COR-L47 (cell line): ENCODE measurements around the gene WRNIP1.
"Not testable (repeated sequence)": the region's sequence is repeated elsewhere in the genome, so short reads cannot be mapped to it uniquely, and the experiment has no call there.

Source experiments
- DNase-seq: peaks from one replicate; lab custom pipeline; 2025; lab: John Stamatoyannopoulos, UW

WRNIP1 gene

GRCh38 chr6:2741756-2742155, 23.4 kb upstream of the WRNIP1 start:
- DNase-seq = no peak

GRCh38 chr6:2743280-2744208, 21.6 kb upstream of the WRNIP1 start:
- no peak for DNase-seq

- DNase-seq = peak; percentile 27
Measured at GRCh38 chr6:2744209-2744771, 20.9 kb upstream of the WRNIP1 start.

- DNase-seq = no peak
Measured at GRCh38 chr6:2744778-2745177, 20.4 kb upstream of the WRNIP1 start.

- no peak for DNase-seq
Measured at GRCh38 chr6:2745246-2745645, 19.9 kb upstream of the WRNIP1 start.

- DNase-seq = no peak
Measured at GRCh38 chr6:2746557-2747061, 18.6 kb upstream of the WRNIP1 start.

- peak; percentile 56 for DNase-seq
Measured at GRCh38 chr6:2748183-2748582, 17.0 kb upstream of the WRNIP1 start.

GRCh38 chr6:2749969-2750600, 15.1 kb upstream of the WRNIP1 start:
- peak; percentile 40 for DNase-seq

GRCh38 chr6:2750832-2751231, 14.4 kb upstream of the WRNIP1 start, which contains the start of gene MYLK4:
Gene MYLK4, minus strand, starts transcription at chr6:2750922. Its CDS starts 1,628 bp downstream, at chr6:2749294.
- no peak for DNase-seq

- no peak for DNase-seq
Measured at GRCh38 chr6:2751871-2752270, 13.3 kb upstream of the WRNIP1 start.

GRCh38 chr6:2752477-2753109, 12.6 kb upstream of the WRNIP1 start:
- no peak for DNase-seq

- no peak for DNase-seq
Measured at GRCh38 chr6:2753110-2753489, 12.1 kb upstream of the WRNIP1 start.

GRCh38 chr6:2753743-2754142, 11.4 kb upstream of the WRNIP1 start:
- no peak for DNase-seq

GRCh38 chr6:2754393-2754792, 10.8 kb upstream of the WRNIP1 start:
- no peak for DNase-seq

- no peak for DNase-seq
Measured at GRCh38 chr6:2754911-2755310, 10.3 kb upstream of the WRNIP1 start.

- DNase-seq = no peak
Measured at GRCh38 chr6:2755456-2755855, 9.7 kb upstream of the WRNIP1 start.

- DNase-seq = no peak
Measured at GRCh38 chr6:2756241-2756640, 9.0 kb upstream of the WRNIP1 start.

- DNase-seq = no peak
Measured at GRCh38 chr6:2756687-2757224, 8.4 kb upstream of the WRNIP1 start.

GRCh38 chr6:2758980-2759379, 6.2 kb upstream of the WRNIP1 start:
- no peak for DNase-seq

GRCh38 chr6:2760882-2761842, 4.0 kb upstream of the WRNIP1 start:
- DNase-seq = no peak

- not testable (repeated sequence) for DNase-seq
Measured at GRCh38 chr6:2762868-2763267, 2.3 kb upstream of the WRNIP1 start.
